Endothelial cell of umbilical vein (primary cell): ENCODE results near the gene PDE1A.
A peak's percentile ranks its signal among the peaks of the same experiment; 100 is the strongest.

Experiments
- EZH2 ChIP-seq: IDR thresholded peaks from 2 replicates; pipeline ENCODE4 v1.6.1; 2012; ENCODE audit warnings: borderline replicate concordance, low read depth, mild to moderate bottlenecking, moderate library complexity, low read length, inconsistent platforms; ENCODE audit not compliant: severe bottlenecking
- FOS ChIP-seq: IDR thresholded peaks from 2 replicates; pipeline ENCODE4 v1.6.1; 2011; ENCODE audit warnings: mild to moderate bottlenecking, low read length, moderate library complexity, borderline replicate concordance; ENCODE audit not compliant: insufficient read depth
- GATA2 ChIP-seq: IDR thresholded peaks from 2 replicates; pipeline ENCODE4 v1.7.0; 2011; ENCODE audit warnings: low read depth, mild to moderate bottlenecking, moderate library complexity, mixed read lengths, low read length; ENCODE audit not compliant: insufficient read length, insufficient read depth
- JUN ChIP-seq: IDR thresholded peaks from 2 replicates; pipeline ENCODE4 v1.6.1; 2011; ENCODE audit warnings: borderline replicate concordance, low read depth; ENCODE audit not compliant: insufficient read length, insufficient read depth
- POLR2A ChIP-seq: IDR thresholded peaks from 2 replicates; pipeline ENCODE4 v1.6.1; 2012; ENCODE audit warnings: low read depth, mild to moderate bottlenecking, control low read depth, low read length
- POLR2AphosphoS5 ChIP-seq: IDR thresholded peaks from 2 replicates; pipeline ENCODE4 v1.6.1; 2012; ENCODE audit warnings: low read depth, mild to moderate bottlenecking, control low read depth, low read length, moderate library complexity; ENCODE audit not compliant: insufficient read depth
- TF ChIP-seq, protein P1 (sequence below), 2 donors: IDR thresholded peaks; 1 replicate in 1 of 2; 2 replicates in 1 of 2; pipeline ENCODE4 v1.5.1; 2011; ENCODE audit warnings: low read length in 2 of 2, mild to moderate bottlenecking in 2 of 2, moderate library complexity in 2 of 2, control low read depth in 1 of 2, inconsistent platforms in 1 of 2, low read depth in 1 of 2; ENCODE audit not compliant: insufficient read depth in 1 of 2; ENCODE audit errors: extremely low read depth in 1 of 2
- TF ChIP-seq, protein P2 (sequence below): IDR thresholded peaks from 2 replicates; pipeline ENCODE4 v1.6.1; 2011; ENCODE audit not compliant: insufficient read depth, insufficient read length

DNA sequence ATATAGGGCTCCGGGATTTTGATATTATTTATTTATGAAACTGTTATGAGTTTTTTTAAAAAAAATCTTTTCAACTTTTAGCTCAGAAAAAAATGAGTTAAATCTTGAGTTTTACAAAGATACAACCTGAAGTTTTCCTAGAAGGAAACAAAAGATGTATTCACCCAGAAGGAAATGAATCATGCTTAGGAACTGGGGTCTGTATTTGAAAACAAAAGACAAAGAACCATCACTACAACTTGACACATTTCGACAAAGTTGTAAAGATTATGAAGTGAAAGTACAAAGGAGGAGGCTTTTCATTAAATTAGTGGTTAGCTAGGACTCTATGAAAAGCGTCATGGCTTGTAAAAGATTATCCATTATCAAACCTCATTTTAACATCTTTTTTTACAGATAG, 143.3 kb downstream of the PDE1A start:
- TF ChIP-seq, protein P1, sequence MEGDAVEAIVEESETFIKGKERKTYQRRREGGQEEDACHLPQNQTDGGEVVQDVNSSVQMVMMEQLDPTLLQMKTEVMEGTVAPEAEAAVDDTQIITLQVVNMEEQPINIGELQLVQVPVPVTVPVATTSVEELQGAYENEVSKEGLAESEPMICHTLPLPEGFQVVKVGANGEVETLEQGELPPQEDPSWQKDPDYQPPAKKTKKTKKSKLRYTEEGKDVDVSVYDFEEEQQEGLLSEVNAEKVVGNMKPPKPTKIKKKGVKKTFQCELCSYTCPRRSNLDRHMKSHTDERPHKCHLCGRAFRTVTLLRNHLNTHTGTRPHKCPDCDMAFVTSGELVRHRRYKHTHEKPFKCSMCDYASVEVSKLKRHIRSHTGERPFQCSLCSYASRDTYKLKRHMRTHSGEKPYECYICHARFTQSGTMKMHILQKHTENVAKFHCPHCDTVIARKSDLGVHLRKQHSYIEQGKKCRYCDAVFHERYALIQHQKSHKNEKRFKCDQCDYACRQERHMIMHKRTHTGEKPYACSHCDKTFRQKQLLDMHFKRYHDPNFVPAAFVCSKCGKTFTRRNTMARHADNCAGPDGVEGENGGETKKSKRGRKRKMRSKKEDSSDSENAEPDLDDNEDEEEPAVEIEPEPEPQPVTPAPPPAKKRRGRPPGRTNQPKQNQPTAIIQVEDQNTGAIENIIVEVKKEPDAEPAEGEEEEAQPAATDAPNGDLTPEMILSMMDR (IDR thresholded peaks at IDR 0.05; ENCODE audit: extremely low read depth in 1 of 2, insufficient read depth in 1 of 2, low read depth in 1 of 2, low read length in 2 of 2), result no peak
- TF ChIP-seq, protein P2, sequence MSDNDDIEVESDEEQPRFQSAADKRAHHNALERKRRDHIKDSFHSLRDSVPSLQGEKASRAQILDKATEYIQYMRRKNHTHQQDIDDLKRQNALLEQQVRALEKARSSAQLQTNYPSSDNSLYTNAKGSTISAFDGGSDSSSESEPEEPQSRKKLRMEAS, result no peak
- no peak for TF ChIP-seq EZH2
- no peak for TF ChIP-seq POLR2AphosphoS5
- no peak for TF ChIP-seq GATA2
- TF ChIP-seq POLR2A, result no peak
- peak; percentile 86 for TF ChIP-seq JUN
- peak; percentile 71 for TF ChIP-seq FOS
